Measurements from ENCODE around the gene HPGD. TPM values are rescaled to one million over a fixed set of nuclear protein-coding genes. Genes with fewer than 3 reads are reported as not detected.

Gene HPGD
- total and polyA plus RNA-seq, 12 donors = 3.6 to 443 (median 18.4) TPM

DNA sequence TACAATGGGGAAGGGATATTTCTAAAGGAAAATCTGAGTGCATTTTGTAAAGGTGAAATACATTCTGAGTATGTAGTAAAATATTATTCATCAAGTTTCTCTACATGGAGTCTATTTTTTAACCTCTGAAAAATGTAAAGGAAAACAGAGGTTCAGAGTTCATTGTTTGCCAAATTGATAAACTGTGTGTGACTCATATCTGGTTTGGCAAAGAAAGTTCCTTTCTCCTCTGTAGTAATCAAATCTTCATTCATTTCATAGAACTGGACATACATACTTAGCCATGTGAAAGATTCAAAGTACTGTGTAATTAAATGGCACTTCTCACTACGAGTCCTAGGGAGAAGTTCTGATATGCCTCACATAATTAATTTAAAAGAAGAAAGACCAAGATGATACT lies 61.6 kb downstream of the HPGD start:
- H3K4me1 ChIP-seq (replicated peaks in 1 of 2) = no peaks in the 10 kb centered on the region
- TF ChIP-seq, protein P1, sequence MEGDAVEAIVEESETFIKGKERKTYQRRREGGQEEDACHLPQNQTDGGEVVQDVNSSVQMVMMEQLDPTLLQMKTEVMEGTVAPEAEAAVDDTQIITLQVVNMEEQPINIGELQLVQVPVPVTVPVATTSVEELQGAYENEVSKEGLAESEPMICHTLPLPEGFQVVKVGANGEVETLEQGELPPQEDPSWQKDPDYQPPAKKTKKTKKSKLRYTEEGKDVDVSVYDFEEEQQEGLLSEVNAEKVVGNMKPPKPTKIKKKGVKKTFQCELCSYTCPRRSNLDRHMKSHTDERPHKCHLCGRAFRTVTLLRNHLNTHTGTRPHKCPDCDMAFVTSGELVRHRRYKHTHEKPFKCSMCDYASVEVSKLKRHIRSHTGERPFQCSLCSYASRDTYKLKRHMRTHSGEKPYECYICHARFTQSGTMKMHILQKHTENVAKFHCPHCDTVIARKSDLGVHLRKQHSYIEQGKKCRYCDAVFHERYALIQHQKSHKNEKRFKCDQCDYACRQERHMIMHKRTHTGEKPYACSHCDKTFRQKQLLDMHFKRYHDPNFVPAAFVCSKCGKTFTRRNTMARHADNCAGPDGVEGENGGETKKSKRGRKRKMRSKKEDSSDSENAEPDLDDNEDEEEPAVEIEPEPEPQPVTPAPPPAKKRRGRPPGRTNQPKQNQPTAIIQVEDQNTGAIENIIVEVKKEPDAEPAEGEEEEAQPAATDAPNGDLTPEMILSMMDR (IDR thresholded peaks at IDR 0.05) = no peak
- no peak for TF ChIP-seq POLR2A (IDR thresholded peaks at IDR 0.05)
- H3K9me3 ChIP-seq (replicated peaks in 1 of 3) = no peaks in the 10 kb centered on the region
- no peaks in the 10 kb centered on the region for H3K27me3 ChIP-seq
- no peaks in the 10 kb centered on the region for H3K36me3 ChIP-seq (replicated peaks in 1 of 2)
- DNase-seq = no peak
- H3K4me3 ChIP-seq = no peak overlapping the region
- WGBS, 4 donors = 45 to 74% (median 64%) methylated on average over 1 of the region's 1 CpG
- intact Hi-C loops (cut with DNase I) = no loop called here
- no peak overlapping the region for H3K27ac ChIP-seq

DNA sequence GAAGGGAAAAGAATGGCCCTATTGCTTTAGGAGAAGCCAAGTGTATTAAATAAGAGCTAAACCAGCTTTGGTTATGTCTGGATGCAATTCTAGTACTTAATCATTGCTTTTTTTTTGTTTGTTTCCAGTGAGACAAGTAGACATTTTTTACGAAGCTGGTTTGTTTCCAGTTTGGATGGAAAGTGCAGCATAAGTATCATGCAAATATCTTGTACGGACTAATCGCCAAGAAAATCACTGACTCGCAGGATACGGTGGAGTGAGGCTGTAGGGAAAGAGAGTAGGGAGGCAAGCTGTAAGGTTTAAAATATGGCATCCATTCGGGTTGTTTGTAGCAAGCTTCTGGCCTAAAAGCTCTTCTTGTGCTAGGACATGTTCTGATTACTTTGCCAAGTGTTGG lies 64.8 kb downstream of the HPGD start:
- no peaks in the 10 kb centered on the region for H3K9me3 ChIP-seq (replicated peaks in 1 of 3)
- DNase-seq = no peak
- intact Hi-C loops (cut with DNase I) = no loop called here
- TF ChIP-seq, protein P1 (IDR thresholded peaks at IDR 0.05) = no peak
- no peak for TF ChIP-seq POLR2A (IDR thresholded peaks at IDR 0.05)
- no peaks in the 10 kb centered on the region for H3K27me3 ChIP-seq
- 70 to 79% (median 76%) methylated on average over 6 of the region's 6 CpGs for WGBS, 4 donors
- H3K27ac ChIP-seq = no peak overlapping the region
- no peaks in the 10 kb centered on the region for H3K4me1 ChIP-seq (replicated peaks in 1 of 2)
- no peaks in the 10 kb centered on the region for H3K36me3 ChIP-seq (replicated peaks in 1 of 2)
- no peak overlapping the region for H3K4me3 ChIP-seq

DNA sequence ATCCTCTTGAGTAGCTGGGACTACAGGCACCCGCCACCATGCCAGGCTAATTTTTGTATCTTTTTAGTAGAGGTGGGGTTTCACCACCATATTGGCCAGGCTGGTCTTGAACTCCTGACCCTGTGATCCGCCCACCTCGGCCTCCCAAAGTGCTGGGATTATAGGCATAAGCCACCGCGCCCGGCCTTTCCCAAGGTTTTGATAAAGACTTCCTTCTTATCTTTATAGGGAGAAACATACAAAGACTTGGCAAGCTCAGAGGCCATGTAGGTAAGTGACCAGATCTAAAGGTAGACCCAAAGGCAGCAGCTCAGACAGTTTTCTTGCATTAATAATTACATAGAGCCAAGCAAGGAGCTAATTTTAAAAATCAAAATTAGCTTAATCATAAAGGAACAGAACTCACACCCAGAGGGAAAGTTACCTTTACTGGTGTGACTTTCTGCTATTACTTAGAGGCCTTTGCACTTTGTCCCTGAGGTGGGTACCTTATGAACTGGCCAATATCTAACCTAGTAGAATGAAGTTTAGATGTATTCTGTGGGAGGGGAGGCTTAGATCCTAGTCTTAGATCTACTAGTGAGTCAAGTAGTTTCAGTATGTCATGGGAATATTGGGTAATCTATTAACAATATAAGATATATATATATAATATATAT lies 67.3 kb downstream of the HPGD start:
- no peaks in the 10 kb centered on the region for H3K9me3 ChIP-seq (replicated peaks in 1 of 3)
- 79 to 84% (median 82%) methylated on average over 6 of the region's 6 CpGs for WGBS, 4 donors
- H3K36me3 ChIP-seq (replicated peaks in 1 of 2) = no peaks in the 10 kb centered on the region
- intact Hi-C loops (cut with DNase I) = no loop called here
- H3K4me3 ChIP-seq = no peak overlapping the region
- H3K27me3 ChIP-seq = no peaks in the 10 kb centered on the region
- no peaks in the 10 kb centered on the region for H3K4me1 ChIP-seq (replicated peaks in 1 of 2)
- no peak overlapping the region for H3K27ac ChIP-seq
- no peak for DNase-seq
- TF ChIP-seq POLR2A (IDR thresholded peaks at IDR 0.05) = no peak
- TF ChIP-seq, protein P1 (IDR thresholded peaks at IDR 0.05) = no peak

DNA sequence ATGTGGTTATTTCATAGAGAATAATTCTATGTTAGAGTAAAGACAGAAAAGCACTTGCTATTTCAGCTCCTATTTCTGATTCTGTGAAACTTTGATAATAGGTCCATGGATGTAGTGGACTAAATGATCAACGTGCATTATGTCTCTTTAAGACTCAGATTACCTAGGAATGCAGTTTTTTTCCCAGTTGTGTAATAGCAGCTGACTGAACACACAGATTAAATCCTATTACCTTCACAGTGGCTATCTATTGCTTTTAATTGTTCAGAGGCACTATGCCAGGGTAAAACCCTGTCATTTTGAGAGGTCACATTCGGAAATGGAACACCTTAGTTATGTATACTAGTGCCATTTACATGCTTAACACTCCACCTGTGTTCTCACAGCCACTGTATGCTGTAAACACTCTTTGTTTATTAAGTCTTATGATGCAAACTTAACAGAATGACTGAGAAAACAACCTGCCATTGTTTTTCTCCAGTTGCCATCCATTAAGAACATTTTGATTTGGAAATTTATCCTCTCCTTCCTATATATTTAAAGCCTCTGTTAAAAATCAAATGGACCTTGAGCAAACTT lies 70.5 kb downstream of the HPGD start:
- no peak for DNase-seq
- no peak overlapping the region for H3K27ac ChIP-seq
- no peak overlapping the region for H3K4me3 ChIP-seq
- TF ChIP-seq POLR2A (IDR thresholded peaks at IDR 0.05) = no peak
- TF ChIP-seq, protein P1 (IDR thresholded peaks at IDR 0.05) = no peak
- intact Hi-C loops (cut with DNase I) = no loop called here
- H3K36me3 ChIP-seq (replicated peaks in 1 of 2) = no peaks in the 10 kb centered on the region
- H3K4me1 ChIP-seq (replicated peaks in 1 of 2) = no peaks in the 10 kb centered on the region
- no peaks in the 10 kb centered on the region for H3K27me3 ChIP-seq
- WGBS, 4 donors = 65 to 80% (median 75%) methylated on average over 2 of the region's 2 CpGs
- H3K9me3 ChIP-seq (replicated peaks in 1 of 3) = no peaks in the 10 kb centered on the region
